HG03457 (cell line): ENCODE data around the gene MGMT.
A peak's percentile ranks its signal among the peaks of the same experiment; 100 is the strongest.
"Not testable (repeated sequence)": the region's sequence is repeated elsewhere in the genome, so short reads cannot be mapped to it uniquely, and the experiment has no call there.

ENCODE experiments used
- ATAC-seq: cut with Tn5 transposase; IDR thresholded peaks from one replicate; pipeline ENCODE4 v1.9.1; 2021; ENCODE audit warnings: moderate number of reproducible peaks; ENCODE audit not compliant: unreplicated experiment

Gene MGMT

GRCh38 chr10:129466703-129467358, at the start of gene MGMT:
TSS of gene MGMT (plus strand) at chr10:129467241.
- peak; percentile 87 for ATAC-seq

- no peak for ATAC-seq
These were observed 49.2 kb upstream of the MGMT start for GRCh38 chr10:129417870-129418269.

- no peak for ATAC-seq
These were observed 48.4 kb upstream of the MGMT start for GRCh38 chr10:129418496-129419225.

- no peak for ATAC-seq
These were observed 47.6 kb upstream of the MGMT start for GRCh38 chr10:129419397-129419796.

GRCh38 chr10:129421399-129422010, 45.5 kb upstream of the MGMT start:
- no peak for ATAC-seq

GRCh38 chr10:129424978-129425377, 42.1 kb upstream of the MGMT start:
- no peak for ATAC-seq

GRCh38 chr10:129426606-129427005, 40.4 kb upstream of the MGMT start:
- ATAC-seq = no peak

GRCh38 chr10:129433266-129433665, 33.8 kb upstream of the MGMT start:
- no peak for ATAC-seq

- ATAC-seq = not testable (repeated sequence)
These were observed 31.3 kb upstream of the MGMT start for GRCh38 chr10:129435724-129436123.

GRCh38 chr10:129438024-129438423, 29.0 kb upstream of the MGMT start:
- ATAC-seq = no peak

- ATAC-seq = no peak
These were observed 26.8 kb upstream of the MGMT start for GRCh38 chr10:129440247-129440646.

- ATAC-seq = no peak
These were observed 26.2 kb upstream of the MGMT start for GRCh38 chr10:129440722-129441316.

GRCh38 chr10:129441372-129442009, 25.6 kb upstream of the MGMT start:
- ATAC-seq = no peak

- ATAC-seq = no peak
These were observed 24.2 kb upstream of the MGMT start for GRCh38 chr10:129442866-129443265.

GRCh38 chr10:129444359-129444758, 22.7 kb upstream of the MGMT start:
- ATAC-seq = no peak

- no peak for ATAC-seq
These were observed 21.4 kb upstream of the MGMT start for GRCh38 chr10:129445436-129446182.

- no peak for ATAC-seq
These were observed 20.9 kb upstream of the MGMT start for GRCh38 chr10:129446183-129446581.

GRCh38 chr10:129447486-129447885, 19.6 kb upstream of the MGMT start:
- ATAC-seq = no peak

- no peak for ATAC-seq
These were observed 19.0 kb upstream of the MGMT start for GRCh38 chr10:129448086-129448485.

- ATAC-seq = no peak
These were observed 18.5 kb upstream of the MGMT start for GRCh38 chr10:129448539-129448938.

- ATAC-seq = no peak
These were observed 17.1 kb upstream of the MGMT start for GRCh38 chr10:129449893-129450292.
